GM12865 (cell line): ENCODE results near the gene UNC5A.

Source experiments
- DNase-seq: peaks from one replicate; pipeline ENCODE4 v3.0.0; 2010; ENCODE audit warnings: low read depth
- H3K4me3 ChIP-seq: 2 replicates; pipeline ENCODE4 v1.5.1; 2011; ENCODE audit warnings: mild to moderate bottlenecking, low read depth, low read length, control low read depth
- CTCF ChIP-seq: IDR thresholded peaks from 2 replicates; pipeline ENCODE4 v1.5.1; 2011; ENCODE audit warnings: low read length, control low read depth, low read depth, inconsistent platforms; ENCODE audit not compliant: insufficient read depth; ENCODE audit errors: missing control alignments

UNC5A gene

GRCh38 chr5:176848651-176849050, 38.3 kb downstream of the UNC5A start:
- no peak for TF ChIP-seq CTCF
- no peak for DNase-seq
- no peak overlapping the region for H3K4me3 ChIP-seq

GRCh38 chr5:176849611-176850227, 39.4 kb downstream of the UNC5A start:
- TF ChIP-seq CTCF, result no peak
- no peak for DNase-seq
- H3K4me3 ChIP-seq, result no peak overlapping the region

GRCh38 chr5:176850371-176851245, 40.2 kb downstream of the UNC5A start:
- no peak overlapping the region for H3K4me3 ChIP-seq
- TF ChIP-seq CTCF, result no peak
- no peak for DNase-seq

GRCh38 chr5:176851380-176851779, 41.0 kb downstream of the UNC5A start:
- TF ChIP-seq CTCF, result no peak
- no peak overlapping the region for H3K4me3 ChIP-seq
- DNase-seq, result no peak

GRCh38 chr5:176851871-176852658, 41.7 kb downstream of the UNC5A start:
- no peak overlapping the region for H3K4me3 ChIP-seq
- TF ChIP-seq CTCF, result no peak
- no peak for DNase-seq

- no peak overlapping the region for H3K4me3 ChIP-seq
- TF ChIP-seq CTCF, result no peak
- no peak for DNase-seq
Observed at GRCh38 chr5:176853151-176853778, 42.9 kb downstream of the UNC5A start.
